SJCRH30 (cell line): Measurements from ENCODE around the gene BABAM1. TPM values are rescaled to one million over a fixed set of nuclear protein-coding genes. Genes with fewer than 3 reads are reported as not detected.

Source experiments
- DNase-seq, 2 experiments: peaks; one replicate each; pipeline ENCODE4 v3.0.0-alpha.2; 2015 to 2020
- H3K27ac ChIP-seq: fragments of 250-450 bp; sonication (Bioruptor Pico); 2 replicates; pipeline ENCODE4 v1.5.1; 2020; ENCODE audit warnings: mild to moderate bottlenecking, moderate library complexity
- H3K27me3 ChIP-seq: fragments of 250-450 bp; sonication (Bioruptor Pico); 2 replicates; pipeline ENCODE4 v1.5.1; 2020; ENCODE audit warnings: mild to moderate bottlenecking, moderate library complexity
- H3K36me3 ChIP-seq: fragments of 250-450 bp; sonication (Bioruptor Pico); 2 replicates; pipeline ENCODE4 v1.5.1; 2020; ENCODE audit warnings: mild to moderate bottlenecking, moderate library complexity
- H3K4me1 ChIP-seq: fragments of 250-450 bp; sonication (Bioruptor Pico); 2 replicates; pipeline ENCODE4 v1.5.1; 2020; ENCODE audit warnings: mild to moderate bottlenecking, moderate library complexity
- H3K4me3 ChIP-seq: fragments of 250-450 bp; sonication (Bioruptor Pico); 2 replicates; pipeline ENCODE4 v1.5.1; 2020; ENCODE audit warnings: mild to moderate bottlenecking, moderate library complexity
- H3K9me3 ChIP-seq: fragments of 250-450 bp; sonication (Bioruptor Pico); replicated peaks from 2 replicates; pipeline ENCODE4 v1.5.1; 2020; ENCODE audit warnings: mild to moderate bottlenecking, moderate library complexity
- total RNA-seq: library from RNA; depleted of rRNA; stranded (reverse); fragments of >200 nt; shearing (Covaris generic); gene quantifications from 2 replicates; pipeline ENCODE4 v1.2.3, GENCODE V29; 2014; rRNA removed

Gene BABAM1
- 96.0 and 98.5 TPM in 2 replicates for total RNA-seq

GRCh38 chr19:17266975-17267788 is at the start of gene BABAM1:
Gene BABAM1, plus strand, starts transcription at chr19:17267443. Its CDS starts 1,364 bp downstream, at chr19:17268807.
- H3K27ac ChIP-seq, result peak within 1 kb of the TSS; percentile 49
- H3K9me3 ChIP-seq, result no peaks in the 10 kb centered on the region
- H3K4me3 ChIP-seq, result peak within 1 kb of the TSS; percentile 74
- H3K36me3 ChIP-seq, result peaks cover 10% of the 10 kb centered on the region
- DNase-seq, result peak; percentile 99 to 100
- H3K4me1 ChIP-seq, result no peaks in the 10 kb centered on the region
- H3K27me3 ChIP-seq, result no peaks in the 10 kb centered on the region

GRCh38 chr19:17219286-17219685 is 48.0 kb upstream of the BABAM1 start:
- Histone ChIP-seq H3K27me3 (0 out of 2 replicates have a peak, but pooled peaks cover 3% of the 10 kb centered on the region), H3K27ac (no peak overlapping the region), H3K36me3 (peaks cover 8% of the 10 kb centered on the region; the same call in 1 of the 2 replicates), H3K9me3 (no peaks in the 10 kb centered on the region), H3K4me1 (peaks cover 3% of the 10 kb centered on the region; the same call in 1 of the 2 replicates), H3K4me3 (no peak overlapping the region)
- DNase-seq, result no peak

GRCh38 chr19:17220207-17220758 is 47.0 kb upstream of the BABAM1 start:
- H3K9me3 ChIP-seq, result no peaks in the 10 kb centered on the region
- no peak for DNase-seq
- peaks cover 8% of the 10 kb centered on the region; the same call in 1 of the 2 replicates for H3K36me3 ChIP-seq
- no peaks in the 10 kb centered on the region for H3K4me1 ChIP-seq
- H3K4me3 ChIP-seq, result no peak overlapping the region
- H3K27me3 ChIP-seq, result 0 out of 2 replicates have a peak, but pooled peaks cover 3% of the 10 kb centered on the region
- no peak overlapping the region for H3K27ac ChIP-seq

- H3K9me3 ChIP-seq, result no peaks in the 10 kb centered on the region
- no peak for DNase-seq
- 0 out of 2 replicates have a peak, but pooled peaks cover 3% of the 10 kb centered on the region for H3K27me3 ChIP-seq
Observed at GRCh38 chr19:17225053-17225452, 42.2 kb upstream of the BABAM1 start.

GRCh38 chr19:17226002-17226933 is 41.0 kb upstream of the BABAM1 start, which contains the start of gene OCEL1:
Gene OCEL1, plus strand, starts transcription at chr19:17226226. Its CDS starts 22 bp downstream, at chr19:17226248.
- Histone ChIP-seq H3K9me3 (no peaks in the 10 kb centered on the region), H3K4me1 (no peaks in the 10 kb centered on the region), H3K27ac (peak within 1 kb of the TSS; percentile 46), H3K36me3 (peaks cover 7% of the 10 kb centered on the region), H3K27me3 (0 out of 2 replicates have a peak, but pooled peaks cover 3% of the 10 kb centered on the region), H3K4me3 (peak within 1 kb of the TSS; percentile 68)
- DNase-seq, result peak; percentile 99

More at GRCh38 chr19:17225053-17225452, 42.2 kb upstream of the BABAM1 start:
- H3K27ac ChIP-seq, result no peak overlapping the region
- H3K4me1 ChIP-seq, result no peaks in the 10 kb centered on the region
- H3K36me3 ChIP-seq, result no peaks in the 10 kb centered on the region
- H3K4me3 ChIP-seq, result peak overlapping the region; percentile 68

GRCh38 chr19:17227798-17228367 is 39.4 kb upstream of the BABAM1 start:
- Histone ChIP-seq H3K4me1 (no peaks in the 10 kb centered on the region), H3K27ac (no peak overlapping the region), H3K4me3 (no peak overlapping the region), H3K27me3 (no peaks in the 10 kb centered on the region), H3K36me3 (peaks cover 19% of the 10 kb centered on the region), H3K9me3 (no peaks in the 10 kb centered on the region)
- DNase-seq, result no peak

GRCh38 chr19:17229890-17230289 is 37.4 kb upstream of the BABAM1 start:
- Histone ChIP-seq H3K9me3 (no peaks in the 10 kb centered on the region), H3K4me3 (no peak overlapping the region), H3K27ac (no peak overlapping the region), H3K36me3 (peaks cover 34% of the 10 kb centered on the region), H3K4me1 (no peaks in the 10 kb centered on the region), H3K27me3 (no peaks in the 10 kb centered on the region)
- DNase-seq, result no peak

GRCh38 chr19:17232258-17232657 is 35.0 kb upstream of the BABAM1 start:
- DNase-seq, result no peak
- Histone ChIP-seq H3K27me3 (no peaks in the 10 kb centered on the region), H3K27ac (no peak overlapping the region), H3K9me3 (no peaks in the 10 kb centered on the region), H3K4me1 (no peaks in the 10 kb centered on the region), H3K36me3 (peaks cover 45% of the 10 kb centered on the region), H3K4me3 (no peak overlapping the region)

- H3K4me3 ChIP-seq, result no peak overlapping the region
Observed at GRCh38 chr19:17234911-17235299, 32.3 kb upstream of the BABAM1 start.

GRCh38 chr19:17235300-17235970 is 31.8 kb upstream of the BABAM1 start:
- DNase-seq, result no peak
- H3K4me1 ChIP-seq, result no peaks in the 10 kb centered on the region
- H3K4me3 ChIP-seq, result no peak overlapping the region
- H3K36me3 ChIP-seq, result peaks cover 61% of the 10 kb centered on the region
- no peak overlapping the region for H3K27ac ChIP-seq
- H3K27me3 ChIP-seq, result no peaks in the 10 kb centered on the region
- H3K9me3 ChIP-seq, result no peaks in the 10 kb centered on the region

More at GRCh38 chr19:17234911-17235299, 32.3 kb upstream of the BABAM1 start:
- peaks cover 58% of the 10 kb centered on the region for H3K36me3 ChIP-seq
- H3K27me3 ChIP-seq, result no peaks in the 10 kb centered on the region
- no peak for DNase-seq
- H3K4me1 ChIP-seq, result no peaks in the 10 kb centered on the region
- no peak overlapping the region for H3K27ac ChIP-seq
- no peaks in the 10 kb centered on the region for H3K9me3 ChIP-seq

GRCh38 chr19:17235971-17236777 is 31.1 kb upstream of the BABAM1 start:
- no peak for DNase-seq
- H3K4me1 ChIP-seq, result no peaks in the 10 kb centered on the region
- H3K27me3 ChIP-seq, result no peaks in the 10 kb centered on the region
- no peak overlapping the region for H3K27ac ChIP-seq
- H3K4me3 ChIP-seq, result no peak overlapping the region
- H3K9me3 ChIP-seq, result no peaks in the 10 kb centered on the region
- H3K36me3 ChIP-seq, result peaks cover 53% of the 10 kb centered on the region

GRCh38 chr19:17236811-17237543 is 30.3 kb upstream of the BABAM1 start:
- Histone ChIP-seq H3K36me3 (peaks cover 49% of the 10 kb centered on the region), H3K27ac (no peak overlapping the region), H3K4me1 (no peaks in the 10 kb centered on the region), H3K4me3 (no peak overlapping the region), H3K27me3 (no peaks in the 10 kb centered on the region), H3K9me3 (no peaks in the 10 kb centered on the region)
- DNase-seq, result no peak
